HG02884 (cell line): ENCODE results near the gene LHFPL2.

Experiments used
- ATAC-seq: cut with Tn5 transposase; IDR thresholded peaks from one replicate; pipeline ENCODE4 v1.9.1; 2021; ENCODE audit warnings: mild to moderate bottlenecking, moderate library complexity; ENCODE audit not compliant: unreplicated experiment

LHFPL2 gene

GRCh38 chr5:78547183-78547582, 101.4 kb downstream of the LHFPL2 start:
- no peak for ATAC-seq

- ATAC-seq = no peak
Measured at GRCh38 chr5:78546276-78546996, 102.1 kb downstream of the LHFPL2 start.

- no peak for ATAC-seq
Measured at GRCh38 chr5:78545406-78545805, 103.2 kb downstream of the LHFPL2 start.

- no peak for ATAC-seq
Measured at GRCh38 chr5:78544561-78545201, 103.9 kb downstream of the LHFPL2 start.

GRCh38 chr5:78543916-78544315, 104.7 kb downstream of the LHFPL2 start:
- no peak for ATAC-seq

- no peak for ATAC-seq
Measured at GRCh38 chr5:78543292-78543691, 105.3 kb downstream of the LHFPL2 start.

GRCh38 chr5:78542321-78542840, 106.2 kb downstream of the LHFPL2 start:
- no peak for ATAC-seq

- ATAC-seq = no peak
Measured at GRCh38 chr5:78541086-78541654, 107.4 kb downstream of the LHFPL2 start.

- ATAC-seq = no peak
Measured at GRCh38 chr5:78540335-78541085, 108.1 kb downstream of the LHFPL2 start.

- no peak for ATAC-seq
Measured at GRCh38 chr5:78538240-78538850, 110.2 kb downstream of the LHFPL2 start.

GRCh38 chr5:78537821-78538220, 110.8 kb downstream of the LHFPL2 start:
- ATAC-seq = no peak

- no peak for ATAC-seq
Measured at GRCh38 chr5:78537411-78537810, 111.2 kb downstream of the LHFPL2 start.

- no peak for ATAC-seq
Measured at GRCh38 chr5:78536661-78537196, 111.8 kb downstream of the LHFPL2 start.

- no peak for ATAC-seq
Measured at GRCh38 chr5:78534905-78535200, 113.7 kb downstream of the LHFPL2 start.

GRCh38 chr5:78534148-78534904, 114.2 kb downstream of the LHFPL2 start:
- ATAC-seq = no peak

GRCh38 chr5:78533356-78533755, 115.2 kb downstream of the LHFPL2 start:
- ATAC-seq = no peak

GRCh38 chr5:78530342-78531096, 118.1 kb downstream of the LHFPL2 start:
- ATAC-seq = no peak

- no peak for ATAC-seq
Measured at GRCh38 chr5:78527925-78528324, 120.6 kb downstream of the LHFPL2 start.
